Breast epithelium (tissue), 4 donors: ENCODE measurements around the gene PHPT1. TPM values are rescaled to one million over a fixed set of nuclear protein-coding genes. Genes with fewer than 3 reads are reported as not detected.

Experiments used
- DNase-seq, 2 donors: peaks; one replicate each; pipeline ENCODE4 v3.0.0-alpha.2; 2019; ENCODE audit warnings: low spot score in 2 of 2
- H3K27ac ChIP-seq, 2 donors: fragments of 200-600 bp; sonication (generic) in 1 of 2; one replicate each; pipeline ENCODE4 v1.5.1; 2016 to 2019; ENCODE audit warnings: mild to moderate bottlenecking in 1 of 2
- H3K27me3 ChIP-seq, 2 donors: fragments of 200-600 bp; sonication (generic) in 1 of 2; one replicate each; pipeline versions ENCODE4 v1.5.1 to v1.6.0; 2017 to 2019; ENCODE audit warnings: control low read depth in 1 of 2, mild to moderate bottlenecking in 1 of 2
- H3K36me3 ChIP-seq: fragments of 200-600 bp; one replicate; pipeline ENCODE4 v1.5.1; 2019
- H3K4me1 ChIP-seq, 2 donors: fragments of 200-600 bp; sonication (generic); one replicate each; pipeline ENCODE4 v1.5.1; 2016 to 2019; ENCODE audit warnings: control low read depth in 1 of 2
- H3K4me3 ChIP-seq, 3 donors: fragments of 200-600 bp; sonication (generic); 1 replicate in 2 of 3; 2 replicates in 1 of 3; pipeline ENCODE4 v1.5.1; 2016 to 2019; ENCODE audit warnings: mild to moderate bottlenecking in 3 of 3, moderate library complexity in 2 of 3
- H3K9me3 ChIP-seq, 2 donors: fragments of 200-600 bp; sonication (generic) in 1 of 2; one replicate each; pipeline ENCODE4 v1.5.1; 2016 to 2019; ENCODE audit warnings: control low read depth in 1 of 2
- CTCF ChIP-seq, 3 donors: fragments of 450-650 bp; IDR thresholded peaks; one replicate each; pipeline ENCODE4 v1.5.1; 2016 to 2017; ENCODE audit warnings: antibody characterized with exemption in 3 of 3, mild to moderate bottlenecking in 3 of 3, moderate library complexity in 3 of 3
- POLR2A ChIP-seq: fragments of 450-650 bp; IDR thresholded peaks from one replicate; pipeline ENCODE4 v1.6.1; 2016; ENCODE audit warnings: antibody characterized with exemption, mild to moderate bottlenecking, moderate library complexity
- POLR2AphosphoS5 ChIP-seq, 3 donors: sonication (generic); formaldehyde crosslinking; IDR thresholded peaks; one replicate each; pipeline ENCODE4 v1.6.1; 2017; ENCODE audit warnings: antibody characterized with exemption in 3 of 3
- intact Hi-C: fragments of 100-400 bp; cut with DNase I; formaldehyde crosslinking; loops from one replicate; pipeline ENCODE4 v1.15.1; 2023; ENCODE audit warnings: low total_unique reads
- total RNA-seq, 3 donors: library from RNA; depleted of rRNA; stranded (reverse); fragments of >200 nt; gene quantifications; one replicate each; pipeline ENCODE4 v1.1.0, GENCODE V29; 2016

The PHPT1 gene
- total RNA-seq, 3 donors from 2014 or later = 43.2 to 70.8 (median 52.5) TPM

GRCh38 chr9:136845465-136846260, 3.5 kb upstream of the PHPT1 start:
- peak overlapping the region in 1 of 3 donors; percentile 91 for H3K4me3 ChIP-seq
- intact Hi-C loops = no loop called here
- DNase-seq = no peak
- no peaks in the 10 kb centered on the region for H3K9me3 ChIP-seq
- H3K27me3 ChIP-seq = peaks cover 15 to 37% of the 10 kb centered on the region in 2 donors
- peaks cover 9 to 28% of the 10 kb centered on the region in 2 donors for H3K4me1 ChIP-seq
- TF ChIP-seq POLR2A = no peak
- TF ChIP-seq POLR2AphosphoS5 (IDR thresholded peaks at IDR 0.05) = no peak
- no peak overlapping the region for H3K27ac ChIP-seq
- no peaks in the 10 kb centered on the region for H3K36me3 ChIP-seq

GRCh38 chr9:136846376-136847087, 2.7 kb upstream of the PHPT1 start:
- peaks cover 9 to 28% of the 10 kb centered on the region in 2 donors for H3K4me1 ChIP-seq
- TF ChIP-seq POLR2A (no peak), CTCF (IDR thresholded peaks at IDR 0.05) (no peak), POLR2AphosphoS5 (IDR thresholded peaks at IDR 0.05) (no peak)
- peaks cover 15 to 37% of the 10 kb centered on the region in 2 donors for H3K27me3 ChIP-seq
- intact Hi-C loops = no loop called here
- no peaks in the 10 kb centered on the region for H3K36me3 ChIP-seq
- DNase-seq = no peak
- H3K4me3 ChIP-seq = peak overlapping the region; percentile 70 to 91 (median 78)
- H3K9me3 ChIP-seq = no peaks in the 10 kb centered on the region
- H3K27ac ChIP-seq = no peak overlapping the region

GRCh38 chr9:136847088-136847825, 2.0 kb upstream of the PHPT1 start:
- TF ChIP-seq POLR2A = no peak
- peaks cover 9 to 28% of the 10 kb centered on the region in 2 donors for H3K4me1 ChIP-seq
- H3K36me3 ChIP-seq = no peaks in the 10 kb centered on the region
- peak overlapping the region in 1 of 2 donors; percentile 95 for H3K27ac ChIP-seq
- intact Hi-C loops = no loop called here
- DNase-seq = no peak
- peak overlapping the region; percentile 70 to 91 (median 78) for H3K4me3 ChIP-seq
- peaks cover 15 to 37% of the 10 kb centered on the region in 2 donors for H3K27me3 ChIP-seq
- H3K9me3 ChIP-seq = no peaks in the 10 kb centered on the region

- peak overlapping the region; percentile 78 to 95 for H3K27ac ChIP-seq
- H3K36me3 ChIP-seq = no peaks in the 10 kb centered on the region
- H3K4me1 ChIP-seq = peaks cover 9 to 28% of the 10 kb centered on the region in 2 donors
- intact Hi-C loops = no loop called here
- H3K27me3 ChIP-seq = peaks cover 15 to 37% of the 10 kb centered on the region in 2 donors
- peak; percentile 59 to 77 for DNase-seq
- H3K9me3 ChIP-seq = no peaks in the 10 kb centered on the region
- H3K4me3 ChIP-seq = peak overlapping the region; percentile 70 to 91 (median 78)
- TF ChIP-seq POLR2A = no peak
- TF ChIP-seq POLR2AphosphoS5 (IDR thresholded peaks at IDR 0.05) = peak in 2 of 3 donors; percentile 4 to 12
Observed at GRCh38 chr9:136847826-136848392, 1.3 kb upstream of the PHPT1 start.

- peaks cover 9 to 28% of the 10 kb centered on the region in 2 donors for H3K4me1 ChIP-seq
- H3K27me3 ChIP-seq = peaks cover 15 to 32% of the 10 kb centered on the region in 2 donors
- intact Hi-C loops = no loop called here
- H3K4me3 ChIP-seq = peak overlapping the region; percentile 70 to 91 (median 78)
- TF ChIP-seq POLR2AphosphoS5 (IDR thresholded peaks at IDR 0.05) (no peak), CTCF (IDR thresholded peaks at IDR 0.05) (no peak), POLR2A (no peak)
- H3K36me3 ChIP-seq = no peaks in the 10 kb centered on the region
- no peaks in the 10 kb centered on the region for H3K9me3 ChIP-seq
- DNase-seq = no peak
- H3K27ac ChIP-seq = peak overlapping the region; percentile 78 to 95
Observed at GRCh38 chr9:136848393-136849037, 694 bp upstream of the PHPT1 start.
